AG09319 (cell line): ENCODE measurements around the gene FGB.
"Not testable (repeated sequence)": the region's sequence is repeated elsewhere in the genome, so short reads cannot be mapped to it uniquely, and the experiment has no call there.

Experiments
- DNase-seq: peaks from one replicate; pipeline ENCODE4 v3.0.0-alpha.2; 2010; ENCODE audit warnings: low read depth; ENCODE audit errors: extremely low read depth
- CTCF ChIP-seq: IDR thresholded peaks from 2 replicates; pipeline ENCODE4 v1.5.1; 2011; ENCODE audit warnings: low read depth, mild to moderate bottlenecking, inconsistent platforms, low read length, moderate library complexity

Gene FGB

GRCh38 chr4:154588198-154588597 is 25.4 kb downstream of the FGB start:
- TF ChIP-seq CTCF, result no peak

GRCh38 chr4:154589296-154590197 is 26.7 kb downstream of the FGB start:
- TF ChIP-seq CTCF, result no peak
- DNase-seq, result no peak

More at GRCh38 chr4:154588198-154588597, 25.4 kb downstream of the FGB start:
- DNase-seq, result no peak

- no peak for DNase-seq
- no peak for TF ChIP-seq CTCF
Measured at GRCh38 chr4:154590329-154591006, 27.7 kb downstream of the FGB start, which contains the start of gene FGA. Gene FGA, minus strand, starts transcription at chr4:154590742. Its CDS starts 55 bp downstream, at chr4:154590687.

- TF ChIP-seq CTCF, result no peak
- no peak for DNase-seq
Measured at GRCh38 chr4:154591890-154592289, 29.1 kb downstream of the FGB start.

GRCh38 chr4:154593868-154594267 is 31.1 kb downstream of the FGB start:
- no peak for TF ChIP-seq CTCF
- DNase-seq, result no peak

- not testable (repeated sequence) for DNase-seq
Measured at GRCh38 chr4:154594343-154594742, 31.5 kb downstream of the FGB start.

- no peak for TF ChIP-seq CTCF
- DNase-seq, result no peak
Measured at GRCh38 chr4:154595807-154596206, 33.0 kb downstream of the FGB start.

GRCh38 chr4:154597281-154597680 is 34.5 kb downstream of the FGB start:
- not testable (repeated sequence) for DNase-seq
